Amygdala (tissue), 56 donors: ENCODE results near the gene GPR55.
"Not testable (repeated sequence)": the region's sequence is repeated elsewhere in the genome, so short reads cannot be mapped to it uniquely, and the experiment has no call there.

Source experiments
- DNase-seq, 56 donors: peaks; one replicate each; lab custom pipeline; 2025; lab: John Stamatoyannopoulos, UW

The GPR55 gene, protein sequence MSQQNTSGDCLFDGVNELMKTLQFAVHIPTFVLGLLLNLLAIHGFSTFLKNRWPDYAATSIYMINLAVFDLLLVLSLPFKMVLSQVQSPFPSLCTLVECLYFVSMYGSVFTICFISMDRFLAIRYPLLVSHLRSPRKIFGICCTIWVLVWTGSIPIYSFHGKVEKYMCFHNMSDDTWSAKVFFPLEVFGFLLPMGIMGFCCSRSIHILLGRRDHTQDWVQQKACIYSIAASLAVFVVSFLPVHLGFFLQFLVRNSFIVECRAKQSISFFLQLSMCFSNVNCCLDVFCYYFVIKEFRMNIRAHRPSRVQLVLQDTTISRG

DNA sequence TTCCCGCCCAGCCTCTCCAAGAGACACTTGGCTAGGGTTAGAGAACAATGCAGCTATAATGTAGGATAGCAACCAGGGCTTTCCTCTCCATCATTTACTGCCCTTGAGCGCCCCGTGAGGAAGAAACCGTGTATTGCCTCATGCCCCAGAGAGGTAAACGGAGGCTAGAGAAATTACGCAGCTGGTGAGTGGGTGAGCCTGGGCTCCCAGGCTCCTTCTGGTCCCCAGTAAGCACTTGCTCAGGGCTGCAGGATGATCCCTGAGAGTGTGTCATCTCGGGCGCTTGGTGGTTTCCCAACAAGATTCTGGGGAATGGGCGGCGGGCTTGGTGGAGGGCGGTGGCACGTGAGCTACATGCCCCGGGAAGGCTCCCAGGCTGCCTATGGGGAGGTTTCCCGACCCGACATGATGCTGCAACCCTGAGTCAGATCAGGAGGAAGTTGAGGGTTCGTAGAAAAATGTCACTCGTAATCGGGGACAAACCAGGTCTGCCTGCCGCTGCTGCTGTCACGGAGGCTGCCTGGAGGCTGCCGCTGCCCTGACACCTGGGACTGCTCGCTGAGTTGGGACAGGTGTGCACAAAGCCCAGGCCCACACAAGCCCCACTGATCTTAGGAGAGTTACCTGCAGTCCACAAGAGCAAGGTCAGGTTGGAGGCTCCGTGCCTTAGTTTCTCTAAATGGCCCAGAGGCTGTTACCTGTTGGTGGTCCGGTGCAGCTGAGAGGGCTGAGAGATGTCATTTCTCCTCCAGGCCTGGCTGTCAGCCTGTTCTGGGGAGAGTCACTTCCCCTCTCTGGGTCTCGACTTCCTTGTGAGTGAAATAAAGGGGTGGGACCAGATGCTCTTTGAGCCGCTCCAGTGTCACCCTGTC is at the start of gene GPR55:
GPR55 (minus strand) TSS at position 773 of the 872 bp plus-strand sequence. CDS start 14,280 bp downstream, outside the sequence.
- DNase-seq, result peak in 4 of 56 donors; percentile 5 to 20 (median 14)

DNA sequence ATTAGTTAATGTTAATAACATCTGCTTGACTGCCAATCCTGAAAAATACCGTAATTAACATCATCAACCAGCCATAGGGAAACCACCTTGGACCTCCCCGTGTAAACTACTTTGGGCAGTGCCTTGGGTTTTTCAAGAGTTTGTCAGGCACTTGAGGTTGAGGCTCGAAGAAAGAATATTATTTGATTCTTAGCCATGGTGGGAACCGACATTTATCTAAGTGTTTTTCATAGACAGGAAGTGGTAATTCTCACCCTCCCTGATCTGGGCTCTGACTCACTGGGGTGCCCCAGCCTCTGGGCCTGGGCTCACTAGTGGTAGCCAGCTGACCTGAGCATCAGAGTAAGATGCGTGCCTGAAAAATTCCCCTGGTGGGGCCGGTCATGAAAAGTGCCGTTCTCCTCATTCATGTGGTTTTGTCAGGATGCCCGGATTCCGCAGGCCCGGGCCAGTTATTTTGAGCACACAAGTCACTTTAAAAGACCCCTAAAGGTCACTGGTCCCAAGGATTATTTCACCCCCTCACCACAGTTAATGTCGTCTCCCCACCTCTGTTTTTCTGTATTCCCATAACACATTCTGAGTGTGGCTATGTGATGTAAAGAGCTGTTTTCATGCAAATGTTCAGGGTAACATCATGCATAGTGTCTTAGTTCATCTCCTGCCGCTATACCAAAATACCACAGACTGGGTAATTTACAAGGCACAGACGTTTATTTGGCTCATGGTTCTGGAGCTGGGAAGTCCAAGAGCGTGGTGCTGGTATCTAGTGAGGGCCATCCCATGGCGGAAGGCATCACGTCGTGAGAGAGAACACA is 49.3 kb upstream of the GPR55 start:
- DNase-seq, result no peak

DNA sequence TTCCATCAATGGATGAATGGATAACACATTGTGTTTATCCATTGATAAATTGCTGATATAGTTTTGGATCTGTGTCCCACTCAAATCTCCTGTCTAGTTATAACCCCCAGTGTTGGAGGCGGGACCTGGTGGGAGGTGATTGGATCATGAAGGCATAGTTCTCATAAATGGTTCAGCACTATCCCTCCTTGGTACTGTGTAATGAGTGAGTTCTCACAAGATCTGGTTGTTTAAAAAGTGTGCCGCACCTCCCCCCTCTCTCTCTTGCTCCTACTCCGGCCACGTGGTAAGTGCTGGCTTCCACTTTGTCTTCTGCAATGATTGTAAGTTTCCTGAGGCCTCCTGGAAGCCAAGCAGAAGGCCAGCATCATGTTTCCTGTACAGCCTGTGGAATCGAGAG is 47.0 kb upstream of the GPR55 start:
- DNase-seq, result no peak

DNA sequence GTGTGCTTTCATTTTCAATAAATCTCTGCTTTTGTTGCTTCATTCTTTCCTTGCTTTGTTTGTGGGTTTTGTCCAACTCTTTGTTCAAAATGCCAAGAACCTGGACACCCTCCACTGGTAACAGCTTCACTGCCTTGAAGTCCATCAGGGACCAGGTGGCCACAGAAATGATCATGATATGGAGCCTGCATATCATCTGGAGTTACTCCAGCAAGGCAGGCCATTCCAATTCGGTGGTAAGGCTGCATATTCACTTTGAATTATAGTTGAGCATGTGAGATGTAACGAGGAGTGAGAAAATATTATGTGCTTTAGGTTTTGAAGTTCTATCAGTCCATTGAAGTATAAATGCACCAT is 44.6 kb upstream of the GPR55 start:
- no peak for DNase-seq

DNA sequence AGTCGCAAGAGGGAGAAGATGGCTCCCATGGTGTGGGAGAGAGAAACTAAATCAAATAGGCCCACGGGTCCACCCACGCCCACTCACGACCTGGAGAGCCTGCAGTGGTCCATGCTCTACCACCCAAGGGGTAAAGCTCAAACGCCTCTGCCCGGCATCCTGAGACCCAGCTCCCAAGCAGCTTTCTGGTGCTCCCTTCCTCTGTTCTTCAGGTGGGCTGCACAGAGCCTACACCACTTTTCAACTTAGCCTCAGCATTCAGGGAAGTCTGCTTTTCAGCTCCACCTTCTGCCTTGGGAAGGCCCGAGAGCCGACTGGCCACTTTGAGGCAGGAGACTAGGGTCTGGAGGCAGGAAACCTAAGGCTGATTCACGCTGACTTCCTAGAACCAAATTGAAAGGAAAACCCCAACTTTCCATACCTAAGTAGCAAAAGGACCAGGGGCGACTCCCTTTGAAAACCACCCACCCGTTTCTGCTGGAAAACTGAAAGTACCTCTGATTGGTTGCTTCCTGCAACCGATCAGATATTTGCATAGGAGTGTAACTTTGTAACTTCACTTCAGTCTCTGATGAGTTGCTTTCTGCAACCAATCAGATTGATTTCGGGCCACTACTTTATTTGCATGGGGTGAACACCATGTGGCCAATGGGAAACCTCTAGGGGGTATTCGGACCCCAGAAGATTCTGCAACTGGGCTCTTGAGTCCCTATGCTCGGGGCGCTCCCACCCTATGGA is 44.0 kb upstream of the GPR55 start:
- no peak for DNase-seq

DNA sequence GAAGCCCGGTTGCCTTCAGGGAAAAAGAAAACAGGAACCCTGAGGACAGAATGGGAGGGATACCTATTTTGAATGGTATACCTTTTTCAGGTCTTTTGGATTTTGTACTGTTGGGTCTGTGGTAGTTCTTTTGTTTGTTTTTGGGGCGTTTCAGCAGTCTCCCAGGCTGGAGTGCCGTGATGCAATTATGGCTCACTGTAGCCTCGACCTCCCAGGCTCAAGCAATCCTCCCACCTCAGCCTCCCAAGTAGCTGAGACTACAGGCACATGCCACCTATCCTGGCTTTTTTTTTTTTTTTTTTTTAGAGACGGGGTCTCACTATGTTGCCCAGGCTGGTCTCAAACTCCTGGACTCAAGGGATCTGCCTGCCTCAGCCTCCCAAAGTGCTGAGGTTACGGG is 43.3 kb upstream of the GPR55 start:
- DNase-seq, result not testable (repeated sequence)

DNA sequence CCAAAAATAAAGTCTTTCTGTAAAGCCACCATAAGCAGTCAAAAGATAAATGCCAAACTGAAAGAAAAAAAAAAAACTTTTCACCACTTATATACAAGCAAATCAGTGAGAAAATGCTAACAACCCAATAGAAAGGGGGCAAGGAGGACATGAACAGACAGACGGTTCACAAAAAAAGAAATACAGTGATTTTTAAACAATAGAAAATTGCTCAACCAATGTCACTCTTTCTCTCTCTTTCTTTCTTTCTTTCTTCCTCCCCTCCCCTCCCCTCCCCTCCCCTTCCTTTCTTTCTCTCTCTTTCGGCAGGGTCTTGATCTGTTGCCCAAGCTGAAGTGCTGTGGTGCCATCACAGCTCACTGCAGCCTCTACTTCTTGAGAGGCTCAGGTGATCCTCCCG is 42.1 kb upstream of the GPR55 start:
- DNase-seq, result no peak

DNA sequence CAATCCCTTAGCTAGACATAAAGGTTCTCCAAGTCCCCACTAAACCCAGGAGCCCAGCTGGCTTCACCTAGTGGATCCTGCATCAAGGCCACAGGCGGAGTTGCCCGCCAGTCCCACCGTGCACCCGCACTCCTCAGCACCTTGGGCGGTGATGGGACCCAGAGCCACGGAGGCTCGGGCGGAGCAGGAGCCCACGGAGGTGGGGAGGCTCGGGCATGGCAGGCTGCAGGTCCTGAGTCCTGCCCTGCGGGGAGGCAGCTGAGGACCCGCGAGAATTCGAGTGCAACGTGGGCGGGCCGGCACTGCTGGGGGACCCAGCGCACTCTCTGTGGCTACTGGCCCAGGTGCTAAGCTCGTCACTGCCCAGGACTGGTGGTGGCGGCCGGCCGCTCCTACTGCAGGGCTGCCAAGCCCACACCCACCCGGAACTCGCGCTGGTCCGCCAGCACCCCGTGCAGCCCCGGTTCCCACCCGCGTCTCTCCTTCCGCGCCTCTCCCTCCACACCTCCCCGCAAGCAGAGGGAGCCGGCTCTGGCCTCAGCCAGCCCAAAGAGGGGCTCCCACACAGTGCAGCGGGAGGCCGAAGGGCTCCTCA is 39.2 kb upstream of the GPR55 start:
- no peak for DNase-seq

DNA sequence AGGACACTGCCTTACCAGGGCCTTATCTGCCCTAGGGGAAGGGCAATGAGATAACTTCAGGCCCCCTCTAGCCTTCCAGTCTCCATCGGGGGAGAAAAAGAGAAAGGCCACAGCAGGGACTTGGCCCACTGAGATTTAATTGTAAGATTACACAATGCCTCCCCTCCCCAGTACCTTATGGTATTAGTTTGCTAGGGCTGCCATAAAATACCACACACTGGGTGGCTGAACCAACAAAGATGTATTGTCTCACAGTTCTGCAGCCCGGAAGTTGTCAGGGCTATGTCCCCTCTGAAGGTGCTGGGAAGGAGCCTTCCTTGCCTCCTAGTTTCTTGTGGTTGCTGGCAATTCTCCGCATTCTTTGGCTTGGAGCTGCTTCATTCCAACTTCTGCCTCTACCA is 36.0 kb upstream of the GPR55 start:
- DNase-seq, result no peak

DNA sequence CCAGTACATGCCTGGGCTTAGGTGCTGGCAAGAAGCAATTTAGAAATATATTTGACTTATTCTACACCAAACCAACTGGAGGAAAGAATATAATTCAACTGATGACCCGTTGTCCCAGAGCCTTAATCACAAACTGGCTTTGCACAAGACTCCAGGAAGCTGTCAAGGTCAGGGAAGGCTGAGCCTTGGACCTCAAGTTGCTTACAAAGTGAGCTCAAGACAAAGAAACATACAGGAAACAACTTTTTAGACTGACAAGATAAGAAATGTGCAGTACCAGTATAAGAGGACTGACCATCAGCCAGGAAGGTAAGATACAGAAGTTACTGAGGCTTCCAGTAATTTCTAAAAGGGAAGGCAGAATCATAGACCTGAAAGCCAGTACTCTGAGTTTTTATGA is 35.0 kb upstream of the GPR55 start:
- DNase-seq, result no peak

DNA sequence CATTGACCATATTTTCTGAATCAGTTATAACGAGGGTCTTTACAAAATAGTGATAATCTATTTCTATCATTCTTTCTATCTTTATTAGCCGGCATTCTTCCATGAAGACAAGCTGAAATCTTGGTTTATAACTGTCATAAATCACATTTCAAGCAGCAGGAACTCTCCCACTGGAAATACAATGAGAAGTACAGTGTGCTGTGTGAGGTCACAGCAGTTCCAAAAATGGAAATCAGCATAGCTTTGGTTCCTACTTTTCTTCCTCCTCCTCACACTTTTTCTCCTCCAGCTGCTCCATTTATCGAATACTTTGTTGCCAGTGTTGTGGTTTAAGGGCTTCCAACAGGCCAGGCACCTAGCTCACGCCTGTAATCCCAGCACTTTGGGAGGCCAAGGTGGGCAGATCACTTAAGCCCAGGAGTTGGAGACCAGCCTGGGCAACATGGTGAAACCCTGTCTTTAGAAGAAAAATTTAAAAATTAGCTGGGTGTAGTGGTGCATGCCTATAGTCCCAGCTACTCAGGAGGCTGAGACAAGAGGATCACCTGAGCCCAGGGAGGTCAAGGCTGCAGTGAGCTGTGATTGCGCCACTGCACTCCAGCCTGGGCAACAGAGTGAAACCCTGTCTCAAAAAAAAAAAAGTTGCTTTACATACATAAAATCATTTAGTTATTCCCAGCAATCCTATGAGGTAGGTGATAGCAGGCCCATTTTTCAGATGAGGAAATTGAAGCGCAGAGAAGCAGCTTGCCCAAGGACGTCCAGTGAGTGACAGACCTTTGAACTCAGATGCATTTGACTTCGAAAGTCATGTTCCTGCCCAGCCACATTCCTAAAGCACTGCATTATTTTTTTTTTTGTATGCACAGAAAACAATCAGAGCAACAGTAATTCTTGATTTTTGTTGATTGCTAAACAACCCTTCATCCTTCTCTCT is 34.0 kb upstream of the GPR55 start:
- DNase-seq, result no peak

DNA sequence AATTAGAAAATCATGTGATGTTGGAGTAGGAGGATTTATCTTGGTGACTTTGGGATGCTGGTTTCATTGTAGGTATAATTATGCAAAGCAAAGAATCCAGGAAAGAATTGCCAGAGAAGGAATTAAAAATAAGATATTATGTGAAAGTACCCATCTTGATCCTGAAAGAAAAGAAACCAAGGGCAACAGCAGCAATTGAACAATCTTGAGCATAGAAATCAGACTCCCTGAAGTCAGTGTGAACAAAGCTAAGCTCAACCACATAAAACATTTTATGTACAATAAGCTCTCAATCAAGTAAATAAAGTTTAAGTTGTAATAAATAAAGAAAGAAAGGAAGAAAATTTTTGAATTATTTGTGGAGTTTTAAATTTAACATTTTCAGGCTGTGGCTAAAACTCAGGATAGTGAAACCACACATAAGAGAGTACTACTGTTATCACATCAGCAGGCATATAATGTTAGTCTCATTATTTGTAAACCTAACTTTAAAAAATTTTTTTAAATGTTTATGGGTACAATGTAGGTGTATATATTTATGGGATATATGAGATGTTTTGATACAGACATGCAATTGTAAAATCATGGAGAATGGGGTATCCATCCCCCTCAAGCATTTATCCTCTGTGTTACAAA is 32.8 kb upstream of the GPR55 start:
- DNase-seq, result no peak

DNA sequence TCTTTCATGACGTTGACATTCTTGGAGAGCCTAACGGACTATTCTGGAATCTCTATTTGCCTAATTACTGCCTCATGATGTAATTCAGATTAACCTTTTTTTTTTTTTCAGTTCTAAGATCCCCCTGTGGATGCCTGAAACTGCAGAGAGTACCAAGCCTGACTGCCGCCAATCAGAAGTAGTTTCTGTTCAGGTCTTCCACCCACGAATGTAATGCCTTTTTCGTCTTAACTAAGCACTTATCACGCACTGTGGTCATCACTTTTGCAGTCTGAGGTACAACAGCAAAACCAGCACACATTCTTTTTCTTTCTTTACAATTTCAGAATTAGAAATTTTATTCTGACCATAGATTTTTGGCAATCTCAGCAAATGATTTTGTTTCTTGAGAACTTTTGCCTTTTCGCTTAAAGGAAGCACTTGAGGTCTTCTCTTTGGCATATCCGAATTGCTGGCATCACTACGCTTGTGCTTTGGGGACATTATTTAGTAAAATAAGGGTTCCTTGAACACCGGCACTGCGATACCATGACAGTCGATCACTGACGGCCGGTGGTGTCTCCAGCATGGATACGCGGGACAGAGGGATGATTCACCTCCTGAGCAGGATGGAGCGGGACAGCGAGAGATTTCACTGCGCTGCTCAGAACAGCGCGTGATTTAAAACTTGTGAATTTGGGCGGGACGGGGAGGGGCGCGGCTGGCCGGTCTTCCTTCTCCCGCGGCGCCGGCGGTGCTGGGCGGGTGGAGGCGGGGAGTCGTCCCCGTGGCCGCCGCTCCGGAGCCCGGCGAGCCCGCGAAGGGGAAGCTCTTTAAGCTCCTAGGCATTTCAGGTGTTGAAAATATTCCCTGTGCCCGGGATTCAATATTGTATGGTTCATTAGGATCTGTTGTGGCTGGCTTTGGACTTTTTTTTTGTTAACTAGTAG is 32.0 kb upstream of the GPR55 start:
- peak in 5 of 56 donors; percentile 3 to 21 (median 16) for DNase-seq

DNA sequence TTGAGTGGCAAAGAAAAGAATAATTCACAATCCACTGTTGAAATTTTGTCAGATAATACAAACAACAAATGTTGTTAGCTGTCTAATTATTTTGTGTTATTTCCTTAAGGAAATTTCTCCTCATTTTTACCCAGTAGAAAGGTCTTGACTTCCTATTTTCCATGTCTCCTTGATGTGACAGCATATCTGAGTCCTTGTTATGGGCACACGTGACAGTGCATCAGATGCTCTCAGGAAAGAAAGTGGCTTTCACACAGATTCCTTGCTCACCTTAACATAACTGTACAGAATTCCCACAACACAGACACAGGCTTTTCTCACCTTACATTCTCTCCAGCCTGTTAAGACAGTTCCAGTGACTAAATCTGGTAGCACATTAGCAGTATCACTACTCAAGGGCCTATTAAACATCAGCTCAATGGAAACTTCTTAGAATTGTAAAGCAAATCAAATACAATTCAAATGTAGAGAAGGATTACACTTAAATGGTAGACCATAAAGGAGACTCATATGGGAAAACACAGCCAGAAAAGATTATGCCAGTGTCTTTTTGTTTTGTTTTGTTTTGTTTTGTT is 30.2 kb upstream of the GPR55 start:
- DNase-seq, result no peak

DNA sequence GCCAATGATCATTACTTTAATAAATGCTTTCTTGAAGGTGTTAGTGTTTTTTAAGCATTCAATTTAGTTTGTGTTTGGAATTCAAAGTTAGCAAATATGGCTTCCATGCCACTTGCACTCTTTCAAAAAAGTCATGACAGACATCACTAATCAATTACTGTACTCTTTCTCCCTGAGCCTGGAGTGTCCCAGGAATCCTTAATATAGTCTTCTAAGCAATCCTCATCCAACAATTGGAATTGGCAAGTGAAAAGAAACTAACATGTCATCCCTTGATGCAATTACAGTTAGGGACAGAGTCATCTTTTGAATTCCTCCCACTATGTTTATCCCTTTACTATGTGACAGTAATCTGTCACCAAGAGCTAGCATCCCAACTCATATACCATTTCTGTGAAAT is 29.7 kb upstream of the GPR55 start:
- DNase-seq, result no peak

DNA sequence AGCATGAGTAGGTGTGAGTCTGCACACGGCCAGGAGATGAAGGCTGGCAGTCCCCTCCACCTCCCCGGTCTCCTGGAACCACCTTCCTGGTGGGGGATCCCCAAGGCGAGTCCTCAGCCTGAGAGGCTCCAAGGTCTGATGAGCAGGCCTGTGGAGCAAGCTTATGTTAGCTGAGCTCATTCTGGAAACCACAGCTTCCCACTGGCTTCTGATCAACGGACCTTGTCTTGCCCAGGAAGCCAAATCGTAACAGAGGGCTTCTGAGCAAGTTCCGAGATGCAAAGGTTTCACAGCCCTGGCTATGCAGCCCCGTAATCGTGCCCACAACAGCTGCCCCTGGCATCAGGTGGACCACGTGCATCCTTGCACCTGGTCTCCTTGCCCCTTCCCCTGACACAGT is 28.8 kb upstream of the GPR55 start:
- no peak for DNase-seq
